ENCODE measurements around the gene UBA7. TPM values are rescaled to one million over a fixed set of nuclear protein-coding genes. Genes with fewer than 3 reads are reported as not detected.

UBA7 gene
- total and polyA plus RNA-seq, 2 donors from 2014 or later, result 29.8 to 102 TPM

DNA sequence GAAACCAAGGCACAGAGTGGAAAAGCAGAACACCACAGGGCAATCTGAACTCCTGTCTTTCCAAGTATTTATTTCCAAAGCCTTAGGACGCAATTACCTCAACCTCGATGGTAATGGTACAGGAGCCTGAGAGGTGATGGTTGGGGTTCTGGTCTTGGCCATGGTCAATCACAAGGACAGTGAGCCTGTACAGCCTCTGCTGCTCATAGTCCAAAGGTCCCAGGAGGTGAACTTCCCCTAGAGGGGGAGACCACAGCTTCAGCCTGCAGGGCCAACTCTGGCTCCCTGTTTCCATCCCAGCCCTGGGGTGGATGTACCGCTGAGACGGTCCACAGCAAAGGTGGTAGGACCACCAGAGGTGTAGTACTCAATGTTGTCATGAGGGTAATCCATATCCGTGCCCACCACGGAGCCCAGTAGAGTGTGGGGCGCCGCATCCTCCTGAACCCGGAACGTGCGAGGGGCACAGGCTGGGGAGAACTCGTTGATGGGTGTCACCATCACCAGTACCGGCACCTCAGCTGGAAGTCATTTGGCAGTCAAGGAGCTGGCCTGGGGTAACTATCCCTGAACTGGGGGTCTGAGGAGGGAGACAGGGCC, 20.2 kb downstream of the UBA7 start:
- intact Hi-C loops (cut with DNase I), result no loop called here
- TF ChIP-seq, protein P1, sequence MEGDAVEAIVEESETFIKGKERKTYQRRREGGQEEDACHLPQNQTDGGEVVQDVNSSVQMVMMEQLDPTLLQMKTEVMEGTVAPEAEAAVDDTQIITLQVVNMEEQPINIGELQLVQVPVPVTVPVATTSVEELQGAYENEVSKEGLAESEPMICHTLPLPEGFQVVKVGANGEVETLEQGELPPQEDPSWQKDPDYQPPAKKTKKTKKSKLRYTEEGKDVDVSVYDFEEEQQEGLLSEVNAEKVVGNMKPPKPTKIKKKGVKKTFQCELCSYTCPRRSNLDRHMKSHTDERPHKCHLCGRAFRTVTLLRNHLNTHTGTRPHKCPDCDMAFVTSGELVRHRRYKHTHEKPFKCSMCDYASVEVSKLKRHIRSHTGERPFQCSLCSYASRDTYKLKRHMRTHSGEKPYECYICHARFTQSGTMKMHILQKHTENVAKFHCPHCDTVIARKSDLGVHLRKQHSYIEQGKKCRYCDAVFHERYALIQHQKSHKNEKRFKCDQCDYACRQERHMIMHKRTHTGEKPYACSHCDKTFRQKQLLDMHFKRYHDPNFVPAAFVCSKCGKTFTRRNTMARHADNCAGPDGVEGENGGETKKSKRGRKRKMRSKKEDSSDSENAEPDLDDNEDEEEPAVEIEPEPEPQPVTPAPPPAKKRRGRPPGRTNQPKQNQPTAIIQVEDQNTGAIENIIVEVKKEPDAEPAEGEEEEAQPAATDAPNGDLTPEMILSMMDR (IDR thresholded peaks at IDR 0.05; ENCODE audit: borderline replicate concordance, extremely low read depth, insufficient read depth), result no peak
- H3K36me3 ChIP-seq (ENCODE audit: control insufficient read depth in 2 of 3, insufficient read depth in 3 of 3, low read length in 3 of 3), result no peaks in the 10 kb centered on the region
- FAIRE-seq (no peak), DNase-seq (peak in 1 of 5 donors; percentile 25)
- H3K27ac ChIP-seq (ENCODE audit: low read depth in 2 of 2, low read length in 2 of 2), result no peak overlapping the region
- H3K27me3 ChIP-seq (ENCODE audit: control insufficient read depth, insufficient read depth, low read length), result no peaks in the 10 kb centered on the region
- no peaks in the 10 kb centered on the region for H3K4me1 ChIP-seq (ENCODE audit: control insufficient read depth in 2 of 3, insufficient read depth in 2 of 3, low read depth in 1 of 3, low read length in 3 of 3)
- no peaks in the 10 kb centered on the region for H3K9me3 ChIP-seq (ENCODE audit: control insufficient read depth in 2 of 3, insufficient read depth in 1 of 3, low read length in 3 of 3)
- H3K9ac ChIP-seq (ENCODE audit: low read length in 3 of 3), result no peak overlapping the region
- H3K4me3 ChIP-seq (ENCODE audit: low read length in 3 of 3), result no peak overlapping the region

GRCh38 chr3:49792371-49793150, 21.2 kb downstream of the UBA7 start:
- no peak overlapping the region for H3K27ac ChIP-seq (ENCODE audit: low read depth in 2 of 2, low read length in 2 of 2)
- intact Hi-C loops (cut with DNase I), result no loop called here
- no peaks in the 10 kb centered on the region for H3K4me1 ChIP-seq (ENCODE audit: control insufficient read depth in 2 of 3, insufficient read depth in 2 of 3, low read depth in 1 of 3, low read length in 3 of 3)
- no peaks in the 10 kb centered on the region for H3K36me3 ChIP-seq (ENCODE audit: control insufficient read depth in 2 of 3, insufficient read depth in 3 of 3, low read length in 3 of 3)
- H3K4me3 ChIP-seq (ENCODE audit: low read length in 3 of 3), result no peak overlapping the region
- no peak for DNase-seq
- H3K9me3 ChIP-seq (ENCODE audit: control insufficient read depth in 2 of 3, insufficient read depth in 1 of 3, low read length in 3 of 3), result no peaks in the 10 kb centered on the region
- TF ChIP-seq, protein P1 (IDR thresholded peaks at IDR 0.05; ENCODE audit: borderline replicate concordance, extremely low read depth, insufficient read depth), result no peak
- no peak overlapping the region for H3K9ac ChIP-seq (ENCODE audit: low read length in 3 of 3)
- H3K27me3 ChIP-seq (ENCODE audit: control insufficient read depth, insufficient read depth, low read length), result no peaks in the 10 kb centered on the region
- no peak for FAIRE-seq

- Histone ChIP-seq H3K9me3 (ENCODE audit: control insufficient read depth in 2 of 3, insufficient read depth in 1 of 3, low read length in 3 of 3) (no peaks in the 10 kb centered on the region), H3K27ac (ENCODE audit: low read depth in 2 of 2, low read length in 2 of 2) (no peak overlapping the region), H3K36me3 (ENCODE audit: control insufficient read depth in 2 of 3, insufficient read depth in 3 of 3, low read length in 3 of 3) (no peaks in the 10 kb centered on the region), H3K27me3 (ENCODE audit: control insufficient read depth, insufficient read depth, low read length) (no peaks in the 10 kb centered on the region), H3K4me1 (ENCODE audit: control insufficient read depth in 2 of 3, insufficient read depth in 2 of 3, low read depth in 1 of 3, low read length in 3 of 3) (peaks cover 0 to 6% (median 4%) of the 10 kb centered on the region in 3 donors), H3K4me3 (ENCODE audit: low read length in 3 of 3) (no peak overlapping the region), H3K9ac (ENCODE audit: low read length in 3 of 3) (no peak overlapping the region)
- FAIRE-seq, result no peak
- intact Hi-C loops (cut with DNase I), result no loop called here
- DNase-seq, result no peak
- TF ChIP-seq, protein P1 (IDR thresholded peaks at IDR 0.05; ENCODE audit: borderline replicate concordance, extremely low read depth, insufficient read depth), result no peak
These were observed 22.2 kb downstream of the UBA7 start for GRCh38 chr3:49791571-49791970.
